GM19193 (cell line): ENCODE results near the gene PPP2R2D.

Source experiments
- POLR2A ChIP-seq: IDR thresholded peaks from 4 replicates; pipeline ENCODE4 v1.6.1; 2011; ENCODE audit not compliant: insufficient read depth, insufficient read length; ENCODE audit errors: extremely low read depth

The PPP2R2D gene

DNA sequence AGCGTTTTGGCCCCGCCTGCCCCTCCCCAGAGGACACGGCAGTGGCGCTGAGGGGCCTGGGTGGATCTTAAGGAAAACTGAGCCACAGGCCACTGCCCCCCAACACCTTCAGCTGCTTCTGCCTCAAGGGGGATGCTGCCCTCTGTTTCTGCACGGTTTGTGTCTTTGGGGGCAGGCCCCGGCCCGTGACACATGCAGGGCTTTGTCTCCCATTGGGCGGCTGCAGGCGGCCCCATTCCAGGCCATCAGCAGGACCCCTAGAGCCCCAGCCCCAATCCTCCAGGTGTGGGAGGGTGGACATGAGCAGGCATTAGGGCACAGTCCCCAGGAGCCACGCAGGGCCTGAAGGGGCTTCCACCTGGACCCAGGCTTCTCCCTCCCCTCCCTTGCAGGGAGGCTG lies 25.3 kb upstream of the PPP2R2D start:
- no peak for TF ChIP-seq POLR2A

DNA sequence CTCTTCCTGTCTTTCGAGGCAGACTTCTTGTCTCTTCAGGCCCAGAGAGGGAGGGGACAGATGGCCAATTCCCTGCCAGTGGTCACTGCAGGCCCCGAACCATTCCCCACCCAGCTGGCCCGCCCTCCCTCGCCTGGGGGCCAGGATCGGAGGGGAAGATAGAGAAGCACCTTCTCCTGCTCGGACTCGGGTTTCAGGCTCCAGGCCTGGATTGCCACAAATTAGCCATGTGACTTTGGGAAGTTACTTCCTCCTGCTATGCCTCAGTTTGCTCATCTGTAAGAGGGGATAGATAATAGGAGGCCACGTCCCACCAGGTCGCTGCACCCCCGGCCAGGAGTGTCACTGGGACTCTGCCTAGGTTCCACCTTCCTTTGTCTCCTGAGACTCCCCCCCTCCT lies 24.8 kb upstream of the PPP2R2D start:
- no peak for TF ChIP-seq POLR2A

DNA sequence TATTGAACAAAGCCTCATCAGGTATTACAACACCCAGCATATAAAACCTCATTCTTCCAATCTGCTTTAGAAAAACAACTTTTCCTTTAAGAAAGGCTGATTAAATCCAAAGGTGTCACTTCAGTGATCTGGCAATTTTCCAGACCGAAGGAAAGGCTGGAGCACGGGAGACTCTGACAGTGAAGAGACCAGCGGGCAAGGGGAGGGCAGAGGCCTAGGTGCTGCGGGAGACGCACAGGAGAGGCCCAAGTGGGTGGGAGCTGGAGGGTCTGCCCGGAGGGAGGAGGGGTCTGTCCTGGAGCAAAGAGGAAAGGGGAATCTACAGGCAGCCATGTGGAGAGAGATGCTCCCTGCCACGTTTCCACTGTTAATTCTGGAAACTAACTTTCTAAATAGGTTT lies 24.3 kb upstream of the PPP2R2D start:
- no peak for TF ChIP-seq POLR2A

DNA sequence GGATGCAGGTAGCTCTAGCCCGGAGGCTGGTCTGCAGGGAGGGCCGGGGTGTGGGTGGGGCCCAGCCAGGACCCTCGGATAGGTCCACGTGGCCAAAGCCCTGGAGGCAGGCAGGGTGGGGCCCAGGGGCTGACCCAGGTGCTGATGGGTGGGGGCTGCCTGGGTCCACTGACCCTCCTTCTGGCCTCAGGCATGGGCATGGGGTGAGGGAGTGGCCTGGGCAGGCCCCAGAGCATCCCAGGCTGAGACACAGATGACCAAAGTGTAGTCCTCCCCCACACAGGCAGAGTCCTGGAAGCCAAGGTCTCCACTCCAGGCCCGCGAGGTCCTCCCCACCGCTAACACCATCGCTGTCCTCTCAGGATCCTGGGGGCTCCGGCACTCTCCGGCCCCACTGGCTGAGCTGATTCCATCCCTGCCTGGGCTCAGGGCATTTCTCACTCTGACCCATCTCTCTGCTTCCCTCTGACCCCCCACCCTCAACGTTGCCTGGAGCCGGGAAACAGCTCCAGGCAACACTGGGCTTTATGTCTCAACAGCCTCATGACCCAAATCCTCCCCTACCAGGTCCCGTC lies 20.7 kb upstream of the PPP2R2D start:
- TF ChIP-seq POLR2A, result no peak

DNA sequence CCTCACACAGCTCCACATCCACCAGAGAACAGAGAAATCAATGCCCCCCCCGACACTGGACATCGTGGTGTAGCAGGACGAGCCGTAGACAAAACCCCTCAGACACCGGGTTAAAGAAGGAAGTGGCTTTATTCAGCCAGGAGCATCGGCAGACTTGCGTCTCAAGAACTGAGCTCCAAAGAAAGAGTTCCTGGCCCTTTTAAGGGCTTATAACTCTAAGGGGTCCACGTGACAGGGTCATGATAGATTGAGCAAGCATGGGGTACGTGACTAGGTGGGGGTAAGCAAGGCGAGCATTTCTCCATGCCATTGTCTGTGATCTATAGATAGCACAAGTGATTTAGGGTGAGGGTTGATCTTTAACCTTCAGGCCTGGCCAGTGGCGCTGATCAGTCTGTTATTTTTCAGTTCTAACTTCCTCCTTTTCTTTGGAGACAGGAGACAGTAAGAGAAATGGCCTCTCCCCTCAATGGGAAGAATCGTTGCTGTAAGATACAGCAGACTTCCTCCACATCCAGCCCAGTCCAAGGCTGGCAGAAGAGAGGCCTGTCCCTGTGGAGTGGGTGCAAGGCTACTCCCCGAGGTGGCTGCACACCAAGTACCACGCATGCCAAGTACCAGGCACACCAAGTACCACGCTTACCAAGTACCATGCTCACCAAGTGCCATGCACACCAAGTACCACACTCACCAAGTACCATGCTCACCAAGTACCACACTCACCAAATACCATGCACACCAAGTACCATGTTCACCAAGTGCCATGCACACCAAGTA lies 19.5 kb upstream of the PPP2R2D start:
- no peak for TF ChIP-seq POLR2A

DNA sequence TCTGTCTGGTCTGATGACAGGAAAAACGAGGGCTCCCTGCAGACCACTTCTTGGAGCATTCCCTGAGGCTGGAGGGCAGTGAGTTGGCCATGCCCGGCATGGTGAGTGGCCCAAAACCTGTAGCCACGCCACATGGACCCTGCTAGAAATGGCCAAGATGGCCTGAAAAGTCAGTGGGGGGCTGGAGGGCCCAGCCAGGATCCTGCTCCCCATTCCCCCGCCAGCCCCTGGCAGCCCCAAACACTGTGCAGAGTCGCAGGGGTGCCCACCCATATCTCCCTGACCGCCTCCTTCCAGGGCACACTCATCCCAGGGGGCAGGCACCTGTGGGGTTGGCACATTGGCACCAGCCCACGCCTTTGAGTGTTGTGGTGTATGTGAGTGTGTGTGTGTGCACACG lies 18.7 kb upstream of the PPP2R2D start:
- TF ChIP-seq POLR2A, result no peak

DNA sequence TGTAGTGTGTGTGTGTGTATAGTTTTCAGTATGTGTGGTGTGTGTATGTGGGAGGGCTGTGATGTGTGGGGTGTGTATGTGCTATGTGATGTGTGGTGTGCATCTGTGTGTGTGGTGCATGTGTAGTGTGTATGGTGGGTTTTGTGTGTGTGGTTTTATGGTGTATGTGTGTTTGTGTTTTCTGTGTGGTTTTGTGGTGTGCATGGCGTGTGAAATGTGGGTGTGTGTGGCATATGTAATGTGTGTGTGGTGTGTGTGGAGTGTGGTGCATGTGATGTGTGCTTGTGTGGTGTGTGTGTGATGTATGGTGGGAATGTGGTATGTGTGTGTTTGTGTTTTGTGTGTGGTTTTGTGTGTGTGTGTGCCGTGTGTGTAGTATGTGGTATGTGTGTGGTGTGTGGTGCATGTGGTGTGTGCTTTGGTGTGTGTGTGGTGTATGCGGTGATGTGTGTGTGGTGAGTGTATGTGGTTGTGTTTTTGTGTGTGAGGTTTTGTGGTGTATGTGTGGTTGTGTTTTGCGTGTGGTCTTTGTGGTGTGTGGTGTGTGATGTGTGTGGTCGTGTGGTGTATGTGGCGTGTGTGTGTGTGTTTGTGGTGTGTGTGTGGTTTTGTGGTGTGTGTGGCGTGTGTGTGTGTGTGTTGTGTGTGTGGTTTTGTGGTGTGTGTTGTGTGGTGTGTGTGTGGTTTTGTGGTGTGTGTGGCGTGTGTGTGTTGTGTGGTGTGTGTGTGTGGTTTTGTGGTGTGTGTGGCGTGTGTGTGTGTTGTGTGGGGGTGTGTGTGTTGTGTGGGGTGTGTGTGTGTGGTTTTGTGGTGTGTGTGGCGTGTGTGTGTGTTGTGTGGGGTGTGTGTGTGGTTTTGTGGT lies 18.0 kb upstream of the PPP2R2D start:
- no peak for TF ChIP-seq POLR2A

DNA sequence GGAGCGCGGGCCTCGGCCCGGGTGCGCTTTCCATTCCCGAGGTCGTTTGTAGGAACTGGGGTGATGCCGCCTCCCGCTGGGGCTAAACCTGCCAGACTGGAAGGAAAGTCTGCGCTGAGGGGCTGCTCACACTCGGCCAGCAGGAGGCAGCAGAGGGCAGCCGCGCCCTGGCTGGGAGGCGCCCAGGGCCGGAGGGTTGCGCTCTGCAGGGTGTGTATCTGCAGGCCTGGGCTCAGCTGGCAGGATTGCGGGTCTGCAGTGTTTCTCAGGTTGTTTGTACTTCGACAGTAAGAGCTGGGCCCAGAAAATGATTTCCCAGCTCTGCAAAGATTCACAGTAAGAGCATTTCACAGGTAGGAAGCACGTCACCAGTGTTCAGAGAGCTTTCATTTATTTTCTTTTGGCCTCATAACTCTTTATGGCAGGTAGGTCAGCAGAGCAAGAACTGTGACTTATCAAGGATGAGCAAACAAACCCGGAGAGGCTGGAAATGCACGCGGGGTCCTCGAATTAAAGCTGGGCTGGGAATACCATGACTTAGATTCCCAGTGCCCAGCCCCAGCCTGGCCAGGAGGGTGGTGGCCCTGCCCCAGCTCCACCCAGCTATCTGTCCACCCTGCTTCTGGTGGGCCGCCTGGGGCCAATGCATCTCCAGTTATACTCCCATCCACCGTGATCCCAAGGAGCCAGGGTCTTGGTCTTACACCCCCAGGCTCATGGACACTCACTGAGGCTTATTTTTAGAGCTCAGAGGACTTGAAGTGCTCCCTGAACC lies 15.2 kb upstream of the PPP2R2D start:
- TF ChIP-seq POLR2A, result no peak

DNA sequence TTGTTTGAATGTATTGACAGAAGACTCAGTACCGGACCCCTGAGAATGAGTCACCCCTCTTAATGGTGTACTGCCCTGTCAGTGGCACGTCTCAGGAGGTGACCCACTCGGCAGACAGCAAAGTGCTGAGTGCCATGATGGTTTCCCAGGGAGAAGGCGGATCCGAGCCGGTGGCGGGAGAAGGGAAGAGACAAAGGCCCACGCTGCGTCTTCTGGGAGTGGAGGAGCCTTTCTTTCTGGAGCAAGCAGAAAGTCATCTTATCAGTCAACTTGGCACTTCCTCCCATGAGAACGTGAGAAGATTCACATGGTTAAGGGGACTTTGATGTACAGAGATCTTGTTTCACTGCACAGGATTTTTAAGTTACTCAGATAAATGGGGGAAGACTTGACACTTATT lies 14.6 kb upstream of the PPP2R2D start:
- TF ChIP-seq POLR2A, result no peak

DNA sequence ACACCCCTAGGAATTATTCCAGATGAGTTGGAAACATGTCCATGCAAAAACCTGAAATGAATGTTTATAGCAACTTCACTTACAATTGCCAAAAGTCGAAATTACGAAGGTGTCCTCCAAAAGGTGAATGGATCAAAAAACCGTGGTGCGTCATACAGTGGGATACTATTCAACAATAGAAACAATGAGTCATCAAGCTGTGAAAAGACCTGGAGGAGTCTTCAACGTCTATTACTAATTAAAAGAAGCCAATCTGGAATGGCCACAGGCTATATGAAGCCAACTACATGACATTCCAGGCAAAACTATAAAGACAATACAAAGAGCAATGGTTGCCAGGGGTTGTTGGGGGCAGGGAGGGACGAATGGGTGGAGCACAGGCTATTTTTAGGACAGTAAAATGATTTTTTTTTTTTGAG lies 12.6 kb upstream of the PPP2R2D start:
- no peak for TF ChIP-seq POLR2A

DNA sequence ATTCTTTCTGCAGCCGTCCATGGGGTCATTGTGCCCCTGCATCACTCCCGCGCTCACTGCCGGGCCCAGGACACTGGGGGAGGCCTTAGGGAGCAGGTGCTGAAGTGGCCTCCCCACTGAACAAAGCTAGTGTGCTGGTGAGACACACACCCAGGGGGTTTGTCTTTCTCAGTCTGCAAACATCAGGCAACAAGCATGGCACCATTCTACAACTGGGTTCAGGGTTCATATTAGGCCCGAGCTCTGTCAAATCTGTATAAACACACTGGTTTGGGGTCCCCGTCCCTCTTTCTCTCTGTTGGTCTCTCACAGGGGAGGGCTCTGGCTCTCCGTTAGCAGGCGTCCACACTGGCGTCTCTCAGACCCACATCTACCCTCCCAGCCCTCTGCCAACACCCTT lies 11.1 kb upstream of the PPP2R2D start:
- TF ChIP-seq POLR2A, result no peak

DNA sequence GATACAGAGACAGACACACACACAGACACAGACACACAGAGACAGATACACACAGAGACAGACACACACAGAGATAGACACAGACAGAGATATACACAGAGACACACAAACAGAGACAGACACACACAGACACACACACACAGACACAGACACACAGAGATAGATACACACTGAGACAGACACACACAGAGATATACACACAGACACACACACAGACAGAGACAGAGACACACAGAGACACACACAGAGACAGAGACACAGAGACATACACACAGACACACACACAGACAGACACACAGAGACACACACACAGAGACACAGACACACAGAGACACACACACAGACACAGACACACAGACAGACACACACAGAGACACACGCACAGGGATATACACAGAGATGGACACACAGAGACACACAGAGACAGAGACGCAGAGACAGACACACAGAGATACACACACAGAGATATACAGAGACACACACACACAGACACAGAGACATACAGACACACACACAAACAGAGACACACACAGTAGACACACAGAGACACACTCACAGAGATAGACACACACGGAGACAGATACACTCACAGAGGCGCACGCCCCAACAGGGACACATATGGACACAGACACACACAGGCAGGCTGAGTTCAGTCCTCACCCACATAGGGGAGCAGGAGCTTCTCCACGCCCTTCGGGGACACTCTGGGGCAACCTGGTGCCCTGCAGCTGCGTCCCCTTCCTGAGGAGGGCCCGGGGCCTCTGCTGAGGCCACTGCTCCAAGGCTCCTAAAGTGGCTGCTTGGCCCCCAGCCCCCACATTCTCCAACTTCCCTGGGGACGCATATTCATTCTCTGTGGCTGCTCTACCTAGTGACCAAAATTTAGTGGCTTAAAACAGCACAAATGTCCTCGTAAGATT lies 10.3 kb upstream of the PPP2R2D start:
- no peak for TF ChIP-seq POLR2A

DNA sequence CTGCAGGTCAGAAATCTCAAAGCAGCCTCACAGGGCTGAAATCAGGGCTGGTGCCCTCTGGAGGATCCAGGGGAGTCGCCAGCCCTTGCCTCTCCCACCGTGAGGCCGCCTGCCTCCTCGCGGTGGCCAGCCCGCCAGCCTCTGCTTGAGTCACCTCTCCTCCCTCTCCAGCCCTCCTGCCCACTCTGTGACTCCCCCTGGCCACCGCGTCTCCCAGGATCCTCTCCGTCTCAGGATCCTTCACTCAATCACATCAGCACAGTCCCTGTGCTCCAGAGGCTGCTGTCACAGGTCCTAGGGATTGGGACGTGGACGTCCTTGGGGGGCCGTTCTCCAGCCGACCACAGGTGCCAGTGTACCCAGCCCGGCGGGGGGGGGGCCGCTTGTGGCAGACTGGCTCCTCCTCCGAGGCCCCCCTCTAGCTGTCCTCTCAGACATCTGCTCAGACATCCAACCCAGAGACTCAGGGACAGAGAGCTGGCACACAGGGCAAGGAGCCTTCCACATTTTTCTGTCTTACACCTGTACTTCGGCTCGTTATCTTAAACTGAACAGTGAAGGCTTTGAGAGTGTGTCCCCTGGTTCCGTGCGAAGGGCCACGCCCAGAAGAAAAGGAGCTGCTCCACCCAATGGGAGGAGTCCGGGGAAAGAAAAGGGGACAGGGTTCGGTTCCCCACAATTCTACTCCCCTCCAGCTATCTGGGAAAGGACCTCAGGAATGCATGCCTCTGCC lies 9.4 kb upstream of the PPP2R2D start:
- TF ChIP-seq POLR2A, result no peak
